Mesothelial cell of epicardium (in vitro differentiated cells): ENCODE data around the gene HIPK1. TPM values are rescaled to one million over a fixed set of nuclear protein-coding genes. Genes with fewer than 3 reads are reported as not detected.

Experiments used
- DNase-seq, 2 experiments: peaks; one replicate each; pipeline ENCODE4 v3.0.0; 2021; ENCODE audit warnings: low spot score in 2 of 2; ENCODE audit not compliant: unreplicated experiment in 2 of 2
- H3K27ac Mint-ChIP-seq: 2 replicates; pipeline ENCODE4 v1.8.0; 2021; ENCODE audit warnings: mixed read lengths
- H3K27me3 Mint-ChIP-seq: 2 replicates; pipeline ENCODE4 v1.8.0; 2021; ENCODE audit warnings: low read depth, mixed read lengths
- H3K36me3 Mint-ChIP-seq: 2 replicates; pipeline ENCODE4 v1.8.0; 2021; ENCODE audit warnings: mixed read lengths
- H3K4me1 Mint-ChIP-seq: 2 replicates; pipeline ENCODE4 v1.8.0; 2021; ENCODE audit warnings: mixed read lengths
- H3K4me3 Mint-ChIP-seq: 2 replicates; pipeline ENCODE4 v1.8.0; 2021; ENCODE audit warnings: mild to moderate bottlenecking, moderate library complexity, mixed read lengths
- H3K9me3 Mint-ChIP-seq: 2 replicates; pipeline ENCODE4 v1.8.0; 2021; ENCODE audit warnings: mixed read lengths
- CTCF ChIP-seq: fragments of 200-600 bp; sonication (generic); IDR thresholded peaks from one replicate; pipeline ENCODE4 v1.5.0; 2021; ENCODE audit warnings: antibody characterized with exemption; ENCODE audit not compliant: unreplicated experiment
- total RNA-seq: library from RNA; stranded (reverse); gene quantifications from 3 replicates; pipeline ENCODE4 v1.2.1, GENCODE V29; 2021

HIPK1 gene
- total RNA-seq, 1 donor from 2014 or later: 43.9 TPM

GRCh38 chr1:113984710-113985109 is 55.6 kb downstream of the HIPK1 start:
- no peaks in the 10 kb centered on the region for H3K27me3 Mint-ChIP-seq
- no peak overlapping the region for H3K27ac Mint-ChIP-seq
- H3K36me3 Mint-ChIP-seq: peaks cover 10% of the 10 kb centered on the region
- peaks cover 51% of the 10 kb centered on the region for H3K4me1 Mint-ChIP-seq
- no peak overlapping the region for H3K4me3 Mint-ChIP-seq
- no peak for DNase-seq
- no peak for TF ChIP-seq CTCF
- H3K9me3 Mint-ChIP-seq: peaks cover 19% of the 10 kb centered on the region

- H3K9me3 Mint-ChIP-seq: peaks cover 19% of the 10 kb centered on the region
- peaks cover 8% of the 10 kb centered on the region for H3K36me3 Mint-ChIP-seq
- no peaks in the 10 kb centered on the region for H3K27me3 Mint-ChIP-seq
- H3K4me1 Mint-ChIP-seq: peaks cover 44% of the 10 kb centered on the region
- TF ChIP-seq CTCF: no peak
- no peak overlapping the region for H3K4me3 Mint-ChIP-seq
- H3K27ac Mint-ChIP-seq: no peak overlapping the region
- DNase-seq: no peak
These were observed 57.7 kb downstream of the HIPK1 start for GRCh38 chr1:113986802-113987201.

GRCh38 chr1:113987259-113987658 is 58.1 kb downstream of the HIPK1 start:
- Mint-ChIP-seq H3K4me1 (peaks cover 40% of the 10 kb centered on the region), H3K9me3 (peaks cover 19% of the 10 kb centered on the region), H3K27ac (no peak overlapping the region), H3K4me3 (no peak overlapping the region), H3K27me3 (no peaks in the 10 kb centered on the region), H3K36me3 (peaks cover 8% of the 10 kb centered on the region)
- TF ChIP-seq CTCF: no peak
- DNase-seq: no peak

- peaks cover 21% of the 10 kb centered on the region for H3K36me3 Mint-ChIP-seq
- peaks cover 13% of the 10 kb centered on the region for H3K4me1 Mint-ChIP-seq
- no peak for TF ChIP-seq CTCF
- no peak overlapping the region for H3K27ac Mint-ChIP-seq
- no peak for DNase-seq
- no peak overlapping the region for H3K4me3 Mint-ChIP-seq
- H3K9me3 Mint-ChIP-seq: peaks cover 35% of the 10 kb centered on the region
- H3K27me3 Mint-ChIP-seq: no peaks in the 10 kb centered on the region
These were observed 61.4 kb downstream of the HIPK1 start for GRCh38 chr1:113990530-113990929.

GRCh38 chr1:113990961-113991360 is 61.8 kb downstream of the HIPK1 start:
- TF ChIP-seq CTCF: no peak
- Mint-ChIP-seq H3K4me1 (peaks cover 13% of the 10 kb centered on the region), H3K27me3 (no peaks in the 10 kb centered on the region), H3K27ac (no peak overlapping the region), H3K9me3 (peaks cover 35% of the 10 kb centered on the region), H3K36me3 (peaks cover 21% of the 10 kb centered on the region), H3K4me3 (no peak overlapping the region)
- DNase-seq: no peak

- Mint-ChIP-seq H3K4me1 (peaks cover 13% of the 10 kb centered on the region), H3K27ac (no peak overlapping the region), H3K4me3 (no peak overlapping the region), H3K9me3 (peaks cover 35% of the 10 kb centered on the region), H3K36me3 (peaks cover 18% of the 10 kb centered on the region), H3K27me3 (no peaks in the 10 kb centered on the region)
- no peak for DNase-seq
- TF ChIP-seq CTCF: no peak
These were observed 62.4 kb downstream of the HIPK1 start for GRCh38 chr1:113991467-113991997.
